Measurements from ENCODE around the gene AGPAT3.

The AGPAT3 gene

GRCh38 chr21:43935711-43936110 is 70.7 kb downstream of the AGPAT3 start:
- DNase-seq (ENCODE audit: low read depth in 2 of 2), result no peak

GRCh38 chr21:43936247-43936967 is 71.4 kb downstream of the AGPAT3 start:
- no peak for DNase-seq (ENCODE audit: low read depth in 2 of 2)

GRCh38 chr21:43937051-43937832 is 72.2 kb downstream of the AGPAT3 start:
- no peak for DNase-seq (ENCODE audit: low read depth in 2 of 2)

GRCh38 chr21:43937891-43938309 is 72.9 kb downstream of the AGPAT3 start:
- no peak for DNase-seq (ENCODE audit: low read depth in 2 of 2)

- DNase-seq (ENCODE audit: low read depth in 2 of 2), result peak; percentile 71 to 80
Observed at GRCh38 chr21:43938751-43939442, 73.9 kb downstream of the AGPAT3 start.

GRCh38 chr21:43939443-43940328 is 74.7 kb downstream of the AGPAT3 start:
- no peak for DNase-seq (ENCODE audit: low read depth in 2 of 2)

- no peak for DNase-seq (ENCODE audit: low read depth in 2 of 2)
Observed at GRCh38 chr21:43940329-43941050, 75.5 kb downstream of the AGPAT3 start.

GRCh38 chr21:43942201-43942600 is 77.2 kb downstream of the AGPAT3 start:
- no peak for DNase-seq (ENCODE audit: low read depth in 2 of 2)

- DNase-seq (ENCODE audit: low read depth in 2 of 2), result no peak
Observed at GRCh38 chr21:43942621-43943020, 77.6 kb downstream of the AGPAT3 start.

- DNase-seq (ENCODE audit: low read depth in 2 of 2), result no peak
Observed at GRCh38 chr21:43943512-43944077, 78.6 kb downstream of the AGPAT3 start.

GRCh38 chr21:43944078-43944633 is 79.1 kb downstream of the AGPAT3 start:
- no peak for DNase-seq (ENCODE audit: low read depth in 2 of 2)

GRCh38 chr21:43944757-43945156 is 79.7 kb downstream of the AGPAT3 start:
- DNase-seq (ENCODE audit: low read depth in 2 of 2), result no peak

- no peak for DNase-seq (ENCODE audit: low read depth in 2 of 2)
Observed at GRCh38 chr21:43948740-43949498, 83.9 kb downstream of the AGPAT3 start.

- DNase-seq (ENCODE audit: low read depth in 2 of 2), result no peak
Observed at GRCh38 chr21:43949499-43950208, 84.6 kb downstream of the AGPAT3 start.

GRCh38 chr21:43950481-43950880 is 85.5 kb downstream of the AGPAT3 start:
- DNase-seq (ENCODE audit: low read depth in 2 of 2), result no peak

- DNase-seq (ENCODE audit: low read depth in 2 of 2), result no peak
Observed at GRCh38 chr21:43950936-43951335, 85.9 kb downstream of the AGPAT3 start.

GRCh38 chr21:43951911-43952703 is 87.1 kb downstream of the AGPAT3 start:
- no peak for DNase-seq (ENCODE audit: low read depth in 2 of 2)

GRCh38 chr21:43953021-43953420 is 88.0 kb downstream of the AGPAT3 start:
- DNase-seq (ENCODE audit: low read depth in 2 of 2), result no peak

Measured in stimulated activated CD8-positive, alpha-beta memory T cell treated with anti-CD3 and anti-CD28 coated beads, Interleukin-7, amount 100 ng/mL, for 1 hour (primary cell).